Endodermal cell (in vitro differentiated cells): Measurements from ENCODE around the gene RHBDL3. TPM values are rescaled to one million over a fixed set of nuclear protein-coding genes. Genes with fewer than 3 reads are reported as not detected.

ENCODE experiments used
- DNase-seq: peaks from one replicate; pipeline ENCODE4 v3.0.0-alpha.2; 2017
- H3K27ac ChIP-seq: 2 replicates; pipeline ENCODE4 v1.5.1; 2013; ENCODE audit warnings: mild to moderate bottlenecking, low read depth, low read length, moderate library complexity
- H3K27me3 ChIP-seq: 2 replicates; pipeline ENCODE4 v1.6.1; 2013; ENCODE audit warnings: mild to moderate bottlenecking, low read length, moderate library complexity; ENCODE audit not compliant: insufficient read depth, control insufficient read depth, poor library complexity, severe bottlenecking
- H3K36me3 ChIP-seq: 2 replicates; pipeline ENCODE4 v1.7.0; 2013; ENCODE audit warnings: mild to moderate bottlenecking, low read length, moderate library complexity; ENCODE audit not compliant: control insufficient read depth, insufficient read depth
- H3K4me1 ChIP-seq: one replicate; pipeline ENCODE4 v1.7.0; 2013; ENCODE audit warnings: low read length; ENCODE audit not compliant: control insufficient read depth, insufficient read depth
- H3K4me3 ChIP-seq: 2 replicates; pipeline ENCODE4 v1.5.1; 2013; ENCODE audit warnings: mild to moderate bottlenecking, low read length, moderate library complexity
- H3K9ac ChIP-seq: 2 replicates; pipeline ENCODE4 v1.6.1; 2013; ENCODE audit warnings: mild to moderate bottlenecking, low read length, moderate library complexity; ENCODE audit not compliant: poor library complexity, severe bottlenecking; ENCODE audit errors: extremely low read depth
- H3K9me3 ChIP-seq: 2 replicates; pipeline ENCODE4 v1.6.1; 2013; ENCODE audit warnings: mild to moderate bottlenecking, low read length, moderate library complexity; ENCODE audit not compliant: control insufficient read depth
- H3K27ac Mint-ChIP-seq: 2 replicates; pipeline ENCODE4 v1.8.0; 2020; ENCODE audit warnings: mixed read lengths
- H3K27me3 Mint-ChIP-seq: 2 replicates; pipeline ENCODE4 v1.8.0; 2021; ENCODE audit warnings: mild to moderate bottlenecking, mixed read lengths; ENCODE audit not compliant: insufficient read depth
- H3K36me3 Mint-ChIP-seq: 2 replicates; pipeline ENCODE4 v1.8.0; 2020; ENCODE audit warnings: low read depth, mixed read lengths
- H3K4me1 Mint-ChIP-seq: 2 replicates; pipeline ENCODE4 v1.8.0; 2020; ENCODE audit warnings: mixed read lengths
- H3K4me3 Mint-ChIP-seq: 2 replicates; pipeline ENCODE4 v1.8.0; 2020; ENCODE audit warnings: mild to moderate bottlenecking, moderate library complexity, mixed read lengths
- H3K9me3 Mint-ChIP-seq: 2 replicates; pipeline ENCODE4 v1.8.0; 2020; ENCODE audit warnings: mild to moderate bottlenecking, mixed read lengths
- CTCF ChIP-seq: fragments of 200-600 bp; sonication (generic); conservative IDR thresholded peaks from 2 replicates; pipeline ENCODE4 v1.5.0; 2021; ENCODE audit warnings: antibody characterized with exemption, mild to moderate bottlenecking
- WGBS, 2 experiments: methylation state at CpG; one replicate each; pipeline versions ENCODE4 v1.1.5 to v1.1.7; 2013; ENCODE audit warnings: missing lambda C conversion rate in 2 of 2, mixed read lengths in 1 of 2; ENCODE audit not compliant: insufficient coverage in 1 of 2, insufficient read length in 1 of 2; 5-methylcytosine and 5-hydroxymethylcytosine counted together
- total RNA-seq, 2 donors: library from RNA; stranded (reverse); fragmentation: NEBNext Ultra II Directional in 1 of 2; extraction: Animal tissue kit (Norgen Biotek cat#: 25700) in 1 of 2; gene quantifications; 2 replicates in 1 of 2; 3 replicates in 1 of 2; pipeline ENCODE4 v1.2.1, GENCODE V29; 2021

Gene RHBDL3
- total RNA-seq, 2 donors from 2014 or later: 0.35 to 1.4 TPM

DNA sequence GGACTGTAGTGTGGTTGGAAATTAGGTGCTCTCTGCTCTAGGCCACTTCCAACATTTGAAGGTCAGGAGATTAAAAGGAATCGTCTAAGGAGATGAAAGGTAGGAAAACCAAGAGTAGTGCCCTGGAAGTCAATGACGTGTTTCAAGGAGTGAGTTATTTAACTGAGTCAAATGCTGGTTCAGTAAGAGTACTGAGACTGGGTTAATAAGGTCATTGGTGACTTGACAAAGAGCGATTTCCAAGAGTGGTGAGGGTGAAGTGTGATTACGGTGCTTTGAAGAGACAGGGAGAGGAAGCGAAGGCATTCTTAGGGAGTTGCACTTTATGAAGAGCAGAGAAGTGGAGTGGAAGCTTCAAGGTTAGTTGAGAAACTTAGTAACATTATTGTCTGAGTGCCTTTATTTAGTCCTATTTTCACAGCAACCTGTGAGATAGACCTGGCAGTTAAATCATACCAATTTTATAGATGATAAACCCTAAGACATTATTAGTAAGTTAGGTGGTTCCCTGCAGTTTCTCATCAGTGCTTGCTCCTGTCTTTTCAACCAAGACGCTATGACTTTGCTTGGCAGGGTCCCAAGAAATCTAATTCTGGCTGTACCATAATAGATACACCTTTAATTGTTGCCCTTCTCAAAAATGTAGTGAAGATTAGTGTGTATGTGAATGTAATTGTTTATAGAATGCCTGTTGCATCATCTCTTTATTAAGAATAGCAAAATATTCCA is 90.2 kb downstream of the RHBDL3 start:
- Histone ChIP-seq H3K9ac (no peak overlapping the region), H3K4me3 (peak overlapping the region; percentile 71), H3K9me3 (no peaks in the 10 kb centered on the region), H3K36me3 (peaks cover 86% of the 10 kb centered on the region), H3K27ac (no peak overlapping the region), H3K4me1 (no peaks in the 10 kb centered on the region), H3K27me3 (no peaks in the 10 kb centered on the region)
- DNase-seq: no peak
- peaks cover 76% of the 10 kb centered on the region for H3K36me3 Mint-ChIP-seq
- no peaks in the 10 kb centered on the region for H3K27me3 Mint-ChIP-seq
- 94 to 96% methylated on average over 5 to 6 of the region's 6 CpGs for WGBS, 2 experiments
- H3K9me3 Mint-ChIP-seq: no peaks in the 10 kb centered on the region
- H3K4me1 Mint-ChIP-seq: peaks cover 18% of the 10 kb centered on the region
- TF ChIP-seq CTCF: no peak
- H3K4me3 Mint-ChIP-seq: no peak overlapping the region
- H3K27ac Mint-ChIP-seq: peak overlapping the region; percentile 4

DNA sequence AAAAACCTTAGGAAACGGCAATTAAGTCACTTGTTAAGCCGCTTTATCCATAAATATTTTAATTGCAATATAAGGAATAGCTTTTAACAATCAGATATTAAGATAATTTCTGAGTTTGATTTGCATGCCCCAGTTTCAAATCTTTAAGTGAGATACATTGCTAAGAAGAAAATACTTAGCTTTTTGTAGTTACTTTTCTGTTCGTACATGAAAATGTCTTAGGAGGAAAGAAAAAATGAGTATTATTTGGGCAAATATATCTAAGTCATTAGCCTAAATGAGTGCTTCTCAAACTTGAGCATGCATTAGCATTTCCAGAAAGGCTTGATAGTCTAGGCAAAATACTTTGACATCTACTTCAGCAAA is 90.7 kb downstream of the RHBDL3 start:
- Mint-ChIP-seq H3K4me1 (peaks cover 17% of the 10 kb centered on the region), H3K4me3 (no peak overlapping the region), H3K27me3 (no peaks in the 10 kb centered on the region), H3K36me3 (peaks cover 80% of the 10 kb centered on the region), H3K9me3 (no peaks in the 10 kb centered on the region), H3K27ac (no peak overlapping the region)
- no peak for DNase-seq
- peaks cover 92% of the 10 kb centered on the region for H3K36me3 ChIP-seq
- no peak for TF ChIP-seq CTCF
- H3K4me1 ChIP-seq: no peaks in the 10 kb centered on the region
- no peak overlapping the region for H3K27ac ChIP-seq
- WGBS, 2 experiments: 99 to 100% methylated on average over 1 to 3 of the region's 3 CpGs
- no peaks in the 10 kb centered on the region for H3K27me3 ChIP-seq
- H3K4me3 ChIP-seq: no peak overlapping the region
- H3K9ac ChIP-seq: no peak overlapping the region
- H3K9me3 ChIP-seq: no peaks in the 10 kb centered on the region

- WGBS, 2 experiments: 95 to 100% methylated on average over 4 to 5 of the region's 5 CpGs
- Mint-ChIP-seq H3K27ac (peak overlapping the region; percentile 66), H3K27me3 (no peaks in the 10 kb centered on the region), H3K4me3 (no peak overlapping the region), H3K4me1 (peaks cover 14% of the 10 kb centered on the region), H3K9me3 (no peaks in the 10 kb centered on the region), H3K36me3 (peaks cover 78% of the 10 kb centered on the region)
- Histone ChIP-seq H3K9ac (no peak overlapping the region), H3K27me3 (no peaks in the 10 kb centered on the region), H3K9me3 (no peaks in the 10 kb centered on the region), H3K4me1 (no peaks in the 10 kb centered on the region), H3K36me3 (peaks cover 93% of the 10 kb centered on the region), H3K4me3 (no peak overlapping the region), H3K27ac (no peak overlapping the region)
- no peak for TF ChIP-seq CTCF
- no peak for DNase-seq
Observed at GRCh38 chr17:32356750-32357149, 91.1 kb downstream of the RHBDL3 start.
